ENCODE results near the gene CYB5D1.

Gene CYB5D1

DNA sequence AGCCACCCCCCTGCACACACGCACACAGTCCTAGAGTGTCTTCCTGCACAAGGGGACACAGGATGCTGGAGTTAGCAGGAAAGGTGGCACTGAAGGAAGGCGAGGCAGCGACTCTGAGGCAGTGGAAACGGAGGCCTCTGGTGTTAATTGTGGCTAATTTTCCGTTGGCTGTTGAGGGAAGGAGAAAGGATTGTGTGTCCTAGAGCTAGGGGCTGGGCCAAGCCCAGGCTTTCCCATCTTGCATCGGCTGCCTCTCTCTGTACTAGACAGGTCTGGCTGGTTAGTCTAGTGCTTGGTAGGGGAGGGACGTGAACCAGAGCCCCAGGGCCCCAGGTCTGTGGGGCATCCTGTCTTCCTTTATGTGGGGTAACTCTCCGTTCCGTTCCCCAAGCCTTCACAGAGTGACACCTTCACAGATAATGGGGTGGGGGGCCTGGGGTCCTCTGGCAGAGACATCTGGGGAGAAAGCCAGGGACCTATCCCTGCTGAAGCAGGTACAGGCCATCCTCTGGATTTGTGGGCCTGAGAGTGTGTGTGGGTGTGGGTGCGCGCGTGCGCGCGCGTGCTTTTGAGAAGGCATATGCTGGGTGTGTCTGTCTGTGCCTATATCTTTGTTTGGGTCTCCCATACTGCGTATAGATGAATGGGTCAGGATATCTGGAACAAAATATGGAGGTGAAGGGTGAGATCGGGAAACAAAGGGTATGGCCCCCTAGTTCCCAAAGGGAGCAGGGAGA lies 30.5 kb downstream of the CYB5D1 start, which contains the start of gene CHD3:
CHD3 (plus strand) TSS at position 606 of the 737 bp plus-strand sequence. CDS start 212 bp downstream, outside the sequence.
- no peak for ATAC-seq

GRCh38 chr17:7889166-7889955 lies 31.6 kb downstream of the CYB5D1 start:
- ATAC-seq: no peak

DNA sequence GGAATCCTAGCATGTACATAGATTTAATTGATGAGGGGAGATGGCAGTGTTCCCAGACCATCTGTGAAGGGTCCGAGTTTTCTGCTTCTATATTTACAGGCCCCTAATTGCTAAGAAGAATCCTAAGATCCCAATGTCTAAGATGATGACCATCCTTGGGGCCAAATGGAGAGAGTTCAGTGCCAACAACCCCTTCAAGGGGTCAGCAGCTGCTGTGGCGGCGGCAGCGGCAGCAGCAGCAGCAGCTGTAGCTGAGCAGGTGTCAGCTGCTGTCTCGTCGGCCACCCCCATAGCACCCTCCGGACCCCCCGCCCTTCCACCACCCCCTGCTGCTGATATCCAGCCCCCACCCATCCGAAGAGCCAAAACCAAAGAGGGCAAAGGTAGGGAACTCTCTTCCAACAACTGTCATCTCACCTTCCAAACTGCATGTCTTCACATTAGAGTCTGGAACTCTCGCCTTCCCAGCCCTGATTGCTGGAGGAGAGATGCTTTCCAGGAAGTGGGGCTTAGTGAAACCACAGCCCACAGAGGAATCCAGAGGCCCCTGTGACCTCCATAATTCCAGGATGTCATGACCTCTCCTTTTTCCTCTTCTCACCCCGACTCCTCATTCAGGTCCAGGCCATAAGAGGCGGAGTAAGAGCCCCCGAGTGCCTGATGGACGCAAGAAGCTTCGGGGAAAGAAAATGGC lies 35.5 kb downstream of the CYB5D1 start:
- ATAC-seq: no peak

DNA sequence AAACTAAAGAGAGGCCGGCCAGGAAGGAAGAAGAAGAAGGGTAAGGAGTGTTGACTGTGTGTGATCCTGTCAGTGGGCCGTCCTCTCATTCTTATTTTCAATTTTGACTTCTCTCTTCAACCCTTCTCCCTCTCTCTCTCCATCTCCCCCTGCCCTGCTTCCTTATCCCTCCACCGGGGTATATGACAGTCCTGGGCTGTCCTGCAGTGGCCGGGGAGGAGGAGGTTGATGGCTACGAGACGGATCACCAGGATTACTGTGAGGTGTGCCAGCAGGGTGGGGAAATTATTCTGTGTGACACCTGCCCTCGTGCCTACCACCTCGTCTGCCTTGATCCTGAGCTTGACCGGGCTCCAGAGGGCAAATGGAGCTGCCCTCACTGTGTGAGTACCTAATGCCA lies 36.4 kb downstream of the CYB5D1 start:
- no peak for ATAC-seq

DNA sequence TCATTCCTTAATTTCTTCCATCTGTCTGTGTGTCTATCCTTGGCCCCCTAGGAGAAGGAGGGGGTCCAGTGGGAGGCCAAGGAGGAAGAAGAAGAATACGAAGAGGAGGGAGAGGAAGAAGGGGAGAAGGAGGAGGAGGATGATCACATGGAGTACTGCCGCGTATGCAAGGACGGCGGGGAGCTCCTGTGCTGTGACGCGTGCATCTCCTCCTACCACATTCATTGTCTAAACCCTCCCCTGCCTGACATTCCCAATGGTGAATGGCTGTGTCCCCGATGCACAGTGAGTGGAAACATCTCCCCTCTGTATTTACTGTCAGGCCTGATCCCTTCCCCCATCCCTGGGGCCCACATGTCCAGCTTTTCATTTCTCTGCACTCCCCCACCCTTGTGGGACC lies 37.1 kb downstream of the CYB5D1 start:
- ATAC-seq: no peak

DNA sequence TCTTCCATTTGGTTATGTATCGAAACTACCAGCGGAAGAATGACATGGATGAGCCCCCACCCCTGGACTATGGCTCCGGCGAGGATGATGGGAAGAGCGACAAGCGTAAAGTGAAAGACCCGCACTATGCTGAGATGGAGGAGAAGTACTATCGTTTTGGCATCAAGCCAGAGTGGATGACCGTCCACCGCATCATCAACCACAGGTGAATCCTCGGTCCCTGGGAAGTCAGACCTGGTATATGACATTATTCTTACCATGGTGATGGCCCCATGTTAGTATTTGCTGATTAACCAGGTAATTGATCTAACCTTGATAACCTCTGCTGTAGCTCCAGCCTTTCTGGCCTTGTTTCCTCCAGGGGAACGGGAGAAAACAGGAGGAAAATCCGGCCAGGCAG lies 39.3 kb downstream of the CYB5D1 start:
- no peak for ATAC-seq

DNA sequence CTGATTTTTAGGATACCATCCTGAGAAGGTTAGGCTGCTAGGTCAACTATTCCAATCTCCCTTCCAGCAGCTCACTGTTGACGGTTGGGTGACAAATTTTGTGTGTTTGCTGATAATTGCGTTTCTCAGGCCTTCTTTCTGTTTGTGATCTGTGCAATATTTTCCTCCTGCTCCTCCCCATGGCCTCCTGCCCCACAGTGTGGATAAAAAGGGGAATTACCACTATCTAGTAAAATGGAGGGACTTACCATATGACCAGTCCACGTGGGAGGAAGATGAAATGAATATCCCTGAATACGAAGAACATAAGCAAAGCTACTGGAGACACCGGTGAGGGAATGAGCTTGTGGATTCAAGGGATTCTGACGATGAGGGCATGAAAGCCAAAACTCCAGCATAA lies 40.0 kb downstream of the CYB5D1 start:
- peak; percentile 44 to 73 for ATAC-seq

DNA sequence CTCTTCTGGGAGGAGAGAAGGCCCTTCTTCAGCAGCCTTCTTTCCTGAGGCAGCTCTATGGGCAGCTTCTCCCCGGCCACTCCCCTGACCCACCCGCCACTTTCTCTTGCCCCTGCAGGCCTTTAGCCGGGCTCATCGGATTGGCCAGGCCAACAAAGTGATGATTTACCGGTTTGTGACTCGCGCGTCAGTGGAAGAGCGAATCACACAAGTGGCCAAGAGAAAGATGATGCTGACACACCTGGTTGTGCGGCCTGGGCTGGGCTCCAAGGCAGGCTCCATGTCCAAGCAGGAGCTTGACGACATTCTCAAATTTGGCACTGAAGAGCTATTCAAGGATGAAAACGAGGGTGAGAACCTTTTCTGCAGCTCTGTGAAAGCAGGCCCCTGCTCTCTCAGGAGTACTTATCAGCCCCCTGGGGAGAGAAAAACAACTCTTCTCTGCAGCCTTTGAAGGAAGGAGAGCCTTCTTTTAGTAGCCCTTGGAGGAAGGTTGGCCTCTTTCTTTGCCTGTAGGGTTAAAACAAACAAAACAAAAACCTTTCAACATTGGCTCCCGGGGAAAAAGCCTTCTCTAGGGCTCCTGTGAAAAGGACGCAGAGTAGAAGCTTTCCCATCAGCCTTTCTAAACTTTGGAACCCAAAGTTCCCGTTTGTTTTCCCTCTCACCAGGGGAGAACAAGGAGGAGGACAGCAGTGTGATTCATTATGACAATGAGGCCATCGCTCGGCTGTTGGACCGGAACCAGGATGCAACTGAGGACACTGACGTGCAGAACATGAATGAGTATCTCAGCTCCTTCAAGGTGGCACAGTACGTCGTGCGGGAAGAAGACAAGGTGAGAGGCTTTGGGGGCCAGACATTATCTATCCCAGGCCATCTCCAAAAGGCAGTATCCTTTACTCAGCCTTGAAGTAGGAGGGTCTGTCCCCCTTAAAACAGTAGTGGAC lies 45.6 kb downstream of the CYB5D1 start:
- no peak for ATAC-seq

GRCh38 chr17:7909089-7909488 lies 51.3 kb downstream of the CYB5D1 start:
- no peak for ATAC-seq

- ATAC-seq: no peak
Observed at GRCh38 chr17:7910281-7910680, 52.5 kb downstream of the CYB5D1 start.

DNA sequence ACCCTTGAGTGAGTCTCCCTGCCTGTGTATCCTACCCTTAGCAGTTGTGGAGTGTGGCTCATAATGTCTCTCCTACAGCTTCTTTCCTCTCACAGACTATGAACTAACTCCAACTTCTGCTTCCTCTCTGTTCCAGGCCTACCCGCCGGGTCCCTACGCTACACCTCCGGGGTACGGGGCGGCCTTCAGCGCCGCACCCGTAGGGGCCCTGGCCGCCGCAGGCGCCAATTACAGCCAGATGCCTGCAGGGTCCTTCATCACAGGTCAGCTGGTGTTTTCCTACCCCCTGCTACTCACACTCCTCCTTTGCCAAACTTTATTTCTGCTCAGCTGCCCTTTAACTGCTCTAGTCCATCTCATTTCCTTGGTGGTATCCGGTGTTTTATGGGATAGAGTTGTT lies 52.9 kb downstream of the CYB5D1 start:
- no peak for ATAC-seq

GRCh38 chr17:7911116-7911515 lies 53.3 kb downstream of the CYB5D1 start:
- no peak for ATAC-seq
